Measurements from ENCODE around the gene NF1. TPM values are rescaled to one million over a fixed set of nuclear protein-coding genes. Genes with fewer than 3 reads are reported as not detected.
A peak's percentile ranks its signal among the peaks of the same experiment; 100 is the strongest.

Gene NF1
- total and polyA plus RNA-seq, 2 donors (not counting 1 experiment from before 2014, with no cell fraction given), result 10.8 to 27.7 TPM

- POLR2A ChIA-PET, result no interaction called here
- H3K4me3 Mint-ChIP-seq, result no peak overlapping the region
- H3K27ac Mint-ChIP-seq, result no peak overlapping the region
- Histone ChIP-seq H3K9me3 (ENCODE audit: control extremely low read depth in 1 of 3, control insufficient read depth in 2 of 3, insufficient read depth in 1 of 3, low read length in 2 of 3) (peaks cover 0 to 3% (median 0%) of the 10 kb centered on the region in 3 donors), H3K79me2 (ENCODE audit: control insufficient read depth, insufficient read depth, low read length) (no peaks in the 10 kb centered on the region), H3K9ac (ENCODE audit: low read length) (no peak overlapping the region), H2AFZ (ENCODE audit: insufficient read depth, low read depth, low read length, poor library complexity, severe bottlenecking) (no peak overlapping the region), H3K27ac (ENCODE audit: low read length in 2 of 2) (no peak overlapping the region), H3K27me3 (replicated peaks in 1 of 4; ENCODE audit: control extremely low read depth in 1 of 4, control insufficient read depth in 3 of 4, insufficient read depth in 4 of 4, low read length in 3 of 4) (no peaks in the 10 kb centered on the region), H3K4me2 (replicated peaks; ENCODE audit: low read depth, low read length, poor library complexity, severe bottlenecking) (no peak overlapping the region), H3K4me1 (ENCODE audit: control insufficient read depth in 2 of 2, insufficient read depth in 2 of 2, low read length in 2 of 2) (peaks cover 0 to 5% of the 10 kb centered on the region in 2 donors), H3K4me3 (ENCODE audit: control extremely low read depth in 1 of 5, extremely low read depth in 1 of 5, insufficient read depth in 1 of 5, low read depth in 2 of 5, low read length in 4 of 5) (no peak overlapping the region), H4K20me1 (ENCODE audit: control insufficient read depth, insufficient read depth, low read length, poor library complexity, severe bottlenecking) (no peaks in the 10 kb centered on the region), H3K36me3 (replicated peaks in 1 of 2; ENCODE audit: control extremely low read depth in 1 of 2, control insufficient read depth in 1 of 2, extremely low read depth in 1 of 2, insufficient read depth in 2 of 2, low read length in 1 of 2) (no peaks in the 10 kb centered on the region)
- no peaks in the 10 kb centered on the region for H3K27me3 Mint-ChIP-seq
- TF ChIP-seq CTCF (IDR thresholded peaks at IDR 0.05) (no peak), EZH2 (IDR thresholded peaks at IDR 0.05; ENCODE audit: borderline replicate concordance, insufficient read depth, low read depth, low read length, poor library complexity, severe bottlenecking) (no peak)
- intact Hi-C loops (cut with micrococcal nuclease), result no loop called here
- ATAC-seq (ENCODE audit: low read depth) (no peak), DNase-seq (no peak)
- 96% methylated on average over 3 of the region's 3 CpGs for WGBS (ENCODE audit: insufficient coverage)
- CTCF ChIA-PET, result interaction anchor here (1.0 kb wide), 1 partner anchor 334 kb away, joined by 3 read pairs; no protein-coding TSS in a partner anchor
- H3K9me3 Mint-ChIP-seq (ENCODE audit: insufficient read depth), result no peaks in the 10 kb centered on the region
- H3K4me1 Mint-ChIP-seq, result peaks cover 8% of the 10 kb centered on the region
Observed at GRCh38 chr17:31054761-31055160, 40.0 kb upstream of the NF1 start.

- Histone ChIP-seq H3K9ac (ENCODE audit: low read length) (no peak overlapping the region), H3K27ac (ENCODE audit: low read length in 2 of 2) (no peak overlapping the region), H3K9me3 (ENCODE audit: control extremely low read depth in 1 of 3, control insufficient read depth in 2 of 3, insufficient read depth in 1 of 3, low read length in 2 of 3) (no peaks in the 10 kb centered on the region), H3K4me1 (ENCODE audit: control insufficient read depth in 2 of 2, insufficient read depth in 2 of 2, low read length in 2 of 2) (peaks cover 0 to 5% of the 10 kb centered on the region in 2 donors), H2AFZ (ENCODE audit: insufficient read depth, low read depth, low read length, poor library complexity, severe bottlenecking) (peak overlapping the region; percentile 21), H3K27me3 (replicated peaks in 1 of 4; ENCODE audit: control extremely low read depth in 1 of 4, control insufficient read depth in 3 of 4, insufficient read depth in 4 of 4, low read length in 3 of 4) (no peaks in the 10 kb centered on the region), H3K79me2 (ENCODE audit: control insufficient read depth, insufficient read depth, low read length) (no peaks in the 10 kb centered on the region), H3K4me2 (replicated peaks; ENCODE audit: low read depth, low read length, poor library complexity, severe bottlenecking) (no peak overlapping the region), H4K20me1 (ENCODE audit: control insufficient read depth, insufficient read depth, low read length, poor library complexity, severe bottlenecking) (no peaks in the 10 kb centered on the region), H3K4me3 (ENCODE audit: control extremely low read depth in 1 of 5, extremely low read depth in 1 of 5, insufficient read depth in 1 of 5, low read depth in 2 of 5, low read length in 4 of 5) (no peak overlapping the region), H3K36me3 (replicated peaks in 1 of 2; ENCODE audit: control extremely low read depth in 1 of 2, control insufficient read depth in 1 of 2, extremely low read depth in 1 of 2, insufficient read depth in 2 of 2, low read length in 1 of 2) (no peaks in the 10 kb centered on the region)
- ChIA-PET CTCF (no interaction called here), POLR2A (no interaction called here)
- 30% methylated on average over 2 of the region's 2 CpGs for WGBS (ENCODE audit: insufficient coverage)
- ATAC-seq (ENCODE audit: low read depth) (no peak), DNase-seq (no peak)
- no peak overlapping the region for H3K27ac Mint-ChIP-seq
- intact Hi-C loops (cut with micrococcal nuclease), result no loop called here
- TF ChIP-seq CTCF (IDR thresholded peaks at IDR 0.05), result no peak
- no peak for TF ChIP-seq EZH2 (IDR thresholded peaks at IDR 0.05; ENCODE audit: borderline replicate concordance, insufficient read depth, low read depth, low read length, poor library complexity, severe bottlenecking)
- H3K9me3 Mint-ChIP-seq (ENCODE audit: insufficient read depth), result no peaks in the 10 kb centered on the region
- no peaks in the 10 kb centered on the region for H3K27me3 Mint-ChIP-seq
- H3K4me1 Mint-ChIP-seq, result peaks cover 7% of the 10 kb centered on the region
- no peak overlapping the region for H3K4me3 Mint-ChIP-seq
Observed at GRCh38 chr17:31058976-31059375, 35.8 kb upstream of the NF1 start.
